SH-SY5Y (cell line): Measurements from ENCODE around the gene FBXO17.

Source experiments
- GATA2 ChIP-seq: IDR thresholded peaks from 2 replicates; pipeline ENCODE4 v1.6.1; 2011; ENCODE audit warnings: mild to moderate bottlenecking, low read depth, low read length
- GATA3 ChIP-seq: IDR thresholded peaks from 2 replicates; pipeline ENCODE4 v1.6.1; 2011; ENCODE audit warnings: low read depth, mild to moderate bottlenecking, low read length, moderate library complexity

DNA sequence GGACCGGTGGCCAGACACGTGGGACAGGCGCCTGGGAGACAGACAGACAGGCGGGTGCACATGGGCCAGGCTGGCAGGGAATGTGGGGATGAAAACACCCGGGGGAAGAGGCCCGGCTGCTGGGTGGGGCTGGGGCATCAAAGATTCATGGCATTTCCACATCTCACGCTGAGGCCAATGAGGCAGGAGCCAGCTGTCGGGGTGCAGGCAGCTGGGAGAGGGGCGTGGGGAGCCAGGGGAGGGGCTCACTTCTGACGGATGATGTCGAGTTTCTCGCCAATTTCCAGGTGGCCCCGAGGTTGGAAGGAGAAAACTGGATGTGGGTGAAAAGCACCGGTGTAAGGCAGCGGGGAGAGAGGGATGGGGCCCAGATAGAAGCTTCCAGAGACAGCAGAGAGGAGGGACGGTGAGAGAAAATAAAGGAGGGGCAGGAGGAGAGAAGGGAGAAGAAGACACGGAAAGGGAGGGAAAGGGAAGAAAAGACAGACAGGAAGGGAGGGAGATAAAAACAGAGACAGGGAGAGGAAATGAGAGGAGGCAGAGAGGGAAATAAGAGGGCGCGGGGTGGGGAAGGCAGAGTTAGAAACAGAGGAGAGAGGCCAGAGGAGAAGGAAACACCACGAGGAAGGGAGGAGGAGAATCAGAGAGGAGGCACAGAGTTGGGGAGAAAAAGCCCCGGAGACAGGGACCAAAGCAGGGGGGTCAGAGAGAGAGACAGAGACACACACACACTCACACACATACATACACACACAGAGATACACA, 55.5 kb downstream of the FBXO17 start:
- TF ChIP-seq GATA3, result no peak
- no peak for TF ChIP-seq GATA2
